Ramos (cell line): ENCODE results near the gene MCAT.
"Not testable (repeated sequence)": the region's sequence is repeated elsewhere in the genome, so short reads cannot be mapped to it uniquely, and the experiment has no call there.

Source experiments
- in situ Hi-C: fragments of 300-500 bp; cut with MboI; formaldehyde crosslinking; loops from one replicate; pipeline ENCODE4 v1.14.3; 2022; ENCODE audit warnings: low sequenced_read_pairs; ENCODE audit not compliant: unreplicated experiment

Gene MCAT

DNA sequence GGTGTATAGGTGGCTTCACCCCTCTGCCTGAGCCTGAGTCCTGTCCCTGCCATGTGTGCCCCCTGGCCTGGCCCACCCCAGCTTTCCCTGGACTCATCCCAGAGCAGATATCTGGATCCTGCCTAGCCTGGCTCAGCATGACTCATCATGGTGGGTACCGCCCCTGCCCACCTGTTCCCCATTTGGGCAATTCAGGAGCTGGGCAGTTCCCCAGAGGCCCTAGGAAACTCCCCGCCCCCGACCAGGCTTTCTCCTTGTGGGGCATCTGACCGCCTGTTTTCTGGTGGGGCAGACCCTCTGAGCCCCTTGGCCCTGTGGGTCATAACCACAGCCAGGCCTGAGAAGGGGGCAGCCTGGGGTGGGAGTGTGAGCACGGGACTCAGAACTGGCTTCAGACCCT lies 12.6 kb upstream of the MCAT start:
- in situ Hi-C loops = no loop called here

- in situ Hi-C loops = no loop called here
Measured at GRCh38 chr22:43154887-43155536, 11.8 kb upstream of the MCAT start.

- in situ Hi-C loops = no loop called here
Measured at GRCh38 chr22:43153899-43154298, 10.7 kb upstream of the MCAT start.

DNA sequence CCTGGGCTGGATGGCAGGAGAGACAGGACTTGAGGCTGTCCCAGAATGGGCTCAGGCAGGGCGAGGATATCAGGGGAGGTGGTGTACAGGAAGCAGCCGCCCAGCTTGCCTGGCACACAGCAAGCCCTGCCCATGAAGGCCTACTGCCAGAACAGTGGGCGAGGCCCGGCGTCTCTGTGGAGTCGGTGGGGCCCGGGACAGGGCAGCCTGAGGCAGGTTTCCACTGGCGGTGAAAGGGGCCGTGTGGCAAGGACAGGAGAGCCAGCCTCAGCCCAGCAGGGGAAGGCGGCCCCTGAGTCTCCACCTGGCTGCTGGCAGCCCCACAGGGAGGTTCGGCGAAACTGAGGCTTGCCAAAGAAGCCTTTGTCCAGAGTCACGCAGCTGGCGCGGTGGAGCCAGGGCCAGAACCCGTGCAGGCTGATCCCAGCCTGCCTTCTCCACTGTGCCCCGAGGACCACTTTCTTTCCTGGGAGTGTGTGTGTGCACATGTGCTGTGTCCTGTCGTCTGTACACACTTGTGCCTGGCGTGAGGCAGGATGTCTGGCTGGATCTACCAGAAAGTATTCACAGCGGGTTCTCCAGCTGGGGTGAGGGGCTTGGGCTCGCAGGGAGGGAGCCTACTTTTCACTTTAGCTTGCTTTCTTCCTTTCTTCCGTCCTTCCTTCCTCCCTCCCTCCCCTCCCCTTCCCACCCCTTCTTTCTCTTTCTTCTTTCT lies 9.3 kb upstream of the MCAT start:
- in situ Hi-C loops = no loop called here

- in situ Hi-C loops = no loop called here
Measured at GRCh38 chr22:43152003-43152356, 8.8 kb upstream of the MCAT start.

GRCh38 chr22:43151251-43152002 lies 8.2 kb upstream of the MCAT start, which contains the start of gene TSPO:
Gene TSPO (plus strand): TSS chr22:43151559. CDS start chr22:43159239, 7,680 bp downstream.
- in situ Hi-C loops = no loop called here

- in situ Hi-C loops = no loop called here
Measured at GRCh38 chr22:43150731-43151206, 7.6 kb upstream of the MCAT start.

DNA sequence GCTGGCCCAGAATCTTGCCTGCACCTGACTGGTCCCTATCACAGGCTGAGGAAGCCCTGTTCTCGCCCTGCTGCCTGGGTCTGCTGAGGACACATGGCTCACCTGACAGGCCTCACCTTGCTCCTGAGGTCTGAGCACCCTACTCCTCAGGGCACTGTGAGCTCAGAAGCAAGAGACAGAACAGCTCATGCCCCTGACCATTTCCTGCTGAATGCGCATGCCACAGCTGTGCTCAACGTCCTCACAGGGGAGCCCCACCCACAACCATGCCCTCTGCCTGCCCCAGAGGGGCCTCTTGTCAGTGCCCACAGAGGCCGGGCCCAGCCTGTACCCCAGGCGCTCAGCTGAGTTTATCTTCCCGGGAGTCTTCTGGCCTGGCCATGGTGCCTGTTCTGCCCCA lies 5.4 kb upstream of the MCAT start:
- in situ Hi-C loops = no loop called here

DNA sequence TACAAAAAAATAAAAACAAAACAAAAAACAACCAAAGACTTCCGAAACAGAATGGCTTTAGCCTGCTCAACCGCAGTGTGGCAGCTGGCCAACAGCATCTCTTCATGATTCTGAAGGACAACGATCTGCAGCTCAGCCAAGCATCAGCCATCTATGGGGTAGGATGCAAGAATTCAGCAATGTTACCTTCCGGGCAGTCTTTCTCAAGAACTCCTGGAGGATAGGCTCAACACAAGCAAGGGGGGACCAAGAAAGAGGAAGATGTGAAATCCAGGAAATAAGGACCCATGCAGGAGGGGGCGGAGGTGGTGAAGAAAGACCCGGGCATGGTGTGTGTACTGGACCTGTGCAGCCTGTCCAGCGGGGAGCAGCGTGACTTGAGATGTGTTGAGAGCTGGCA lies 4.6 kb upstream of the MCAT start:
- in situ Hi-C loops = no loop called here

DNA sequence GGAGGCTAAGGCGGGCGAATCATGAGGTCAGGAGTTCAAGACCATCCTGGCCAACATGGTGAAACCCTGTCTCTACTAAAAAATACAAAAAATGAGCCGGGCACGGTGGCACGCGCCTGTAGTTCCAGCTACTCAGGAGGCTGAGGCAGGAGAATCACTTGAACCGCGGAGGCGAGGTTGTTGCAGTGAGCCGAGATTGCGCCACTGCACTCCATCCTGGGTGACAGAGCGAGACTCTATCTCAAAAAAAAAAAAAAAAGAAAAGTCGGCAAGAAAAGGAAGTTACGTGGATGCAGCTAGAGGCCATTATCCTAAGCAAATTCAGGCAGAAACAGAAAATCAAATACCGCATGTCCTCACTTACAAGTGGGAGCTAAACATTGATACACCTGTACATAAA lies 3.1 kb upstream of the MCAT start:
- in situ Hi-C loops = not testable (repeated sequence)

DNA sequence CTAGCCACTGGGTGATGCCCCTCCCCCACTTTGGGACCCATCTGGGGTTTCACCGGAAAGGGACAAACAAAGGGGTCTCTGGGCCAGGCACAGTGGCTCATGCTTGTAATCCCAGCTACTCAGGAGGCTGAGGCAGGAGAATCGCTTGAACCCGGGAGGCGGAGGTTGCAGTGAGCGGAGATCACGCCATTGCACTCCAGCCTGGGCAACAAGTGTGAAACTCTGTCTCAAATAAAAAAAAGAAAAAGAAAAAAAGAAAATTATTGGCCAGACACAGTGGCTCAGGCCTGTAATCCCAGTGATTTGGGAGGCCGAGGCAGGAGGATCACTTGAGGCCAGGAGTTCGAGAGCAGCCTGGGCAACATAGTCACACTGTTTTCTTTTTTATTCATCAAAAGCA lies 2.2 kb upstream of the MCAT start:
- in situ Hi-C loops = not testable (repeated sequence)

- in situ Hi-C loops = no loop called here
Measured at GRCh38 chr22:43144949-43145348, 1.8 kb upstream of the MCAT start.

GRCh38 chr22:43136801-43137200 lies 6.4 kb downstream of the MCAT start:
- in situ Hi-C loops = no loop called here

- in situ Hi-C loops = no loop called here
Measured at GRCh38 chr22:43136255-43136654, 6.9 kb downstream of the MCAT start.

GRCh38 chr22:43135565-43135964 lies 7.6 kb downstream of the MCAT start:
- in situ Hi-C loops = no loop called here

DNA sequence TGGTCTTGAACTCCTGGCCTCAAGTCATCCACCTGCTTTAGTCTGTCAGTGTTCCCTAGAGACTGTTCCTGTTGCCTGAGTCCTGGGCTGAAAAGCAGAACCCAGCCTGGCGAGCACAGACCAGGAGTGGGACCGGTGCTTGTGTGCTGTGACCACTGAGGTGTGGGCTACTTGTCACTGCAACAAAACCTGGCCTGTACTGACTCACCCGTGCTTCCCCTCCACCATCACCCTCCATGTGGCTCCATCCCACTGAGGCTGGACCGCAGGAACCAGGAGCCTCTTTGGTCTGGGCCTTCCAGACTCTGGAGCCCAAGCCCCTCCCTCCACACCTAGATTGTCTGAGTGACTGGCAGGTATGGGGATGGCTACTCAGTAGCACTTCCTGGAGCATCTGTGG lies 8.6 kb downstream of the MCAT start:
- in situ Hi-C loops = no loop called here

- in situ Hi-C loops = no loop called here
Measured at GRCh38 chr22:43133401-43133800, 9.8 kb downstream of the MCAT start.

DNA sequence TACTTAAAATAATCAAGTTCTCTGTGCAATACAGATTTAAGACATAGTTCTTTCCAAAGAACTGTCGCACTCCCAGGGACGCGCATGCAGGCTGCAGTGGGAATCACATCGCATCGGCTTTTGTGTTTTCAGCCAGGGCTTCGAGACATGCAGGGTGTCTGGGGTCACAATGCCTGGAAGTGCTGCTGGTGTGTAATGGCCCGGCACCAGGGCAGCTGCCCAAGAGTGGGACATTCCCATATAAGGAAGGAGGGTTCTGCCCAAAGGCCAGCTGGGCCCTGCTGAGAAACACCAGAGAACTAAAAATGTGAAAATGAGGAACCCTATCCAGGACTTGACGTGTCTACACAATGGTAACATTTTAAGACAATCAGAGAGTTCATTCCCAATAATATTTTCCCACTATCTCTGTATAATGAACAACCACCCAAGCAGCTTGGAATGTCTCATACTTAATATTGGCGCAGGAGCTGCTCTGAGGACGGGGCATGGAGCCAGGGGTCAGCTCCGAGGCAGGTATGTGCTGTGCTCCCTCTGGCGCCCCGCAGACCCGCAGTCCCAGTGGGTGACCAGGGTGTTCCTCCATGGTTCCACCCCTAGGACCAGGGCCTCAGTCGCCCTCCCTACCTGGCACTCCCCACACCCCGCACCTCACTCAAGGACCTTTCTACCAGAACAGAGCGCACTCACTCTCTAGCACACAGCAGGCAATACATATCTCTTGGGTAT lies 11.3 kb downstream of the MCAT start:
- in situ Hi-C loops = no loop called here

DNA sequence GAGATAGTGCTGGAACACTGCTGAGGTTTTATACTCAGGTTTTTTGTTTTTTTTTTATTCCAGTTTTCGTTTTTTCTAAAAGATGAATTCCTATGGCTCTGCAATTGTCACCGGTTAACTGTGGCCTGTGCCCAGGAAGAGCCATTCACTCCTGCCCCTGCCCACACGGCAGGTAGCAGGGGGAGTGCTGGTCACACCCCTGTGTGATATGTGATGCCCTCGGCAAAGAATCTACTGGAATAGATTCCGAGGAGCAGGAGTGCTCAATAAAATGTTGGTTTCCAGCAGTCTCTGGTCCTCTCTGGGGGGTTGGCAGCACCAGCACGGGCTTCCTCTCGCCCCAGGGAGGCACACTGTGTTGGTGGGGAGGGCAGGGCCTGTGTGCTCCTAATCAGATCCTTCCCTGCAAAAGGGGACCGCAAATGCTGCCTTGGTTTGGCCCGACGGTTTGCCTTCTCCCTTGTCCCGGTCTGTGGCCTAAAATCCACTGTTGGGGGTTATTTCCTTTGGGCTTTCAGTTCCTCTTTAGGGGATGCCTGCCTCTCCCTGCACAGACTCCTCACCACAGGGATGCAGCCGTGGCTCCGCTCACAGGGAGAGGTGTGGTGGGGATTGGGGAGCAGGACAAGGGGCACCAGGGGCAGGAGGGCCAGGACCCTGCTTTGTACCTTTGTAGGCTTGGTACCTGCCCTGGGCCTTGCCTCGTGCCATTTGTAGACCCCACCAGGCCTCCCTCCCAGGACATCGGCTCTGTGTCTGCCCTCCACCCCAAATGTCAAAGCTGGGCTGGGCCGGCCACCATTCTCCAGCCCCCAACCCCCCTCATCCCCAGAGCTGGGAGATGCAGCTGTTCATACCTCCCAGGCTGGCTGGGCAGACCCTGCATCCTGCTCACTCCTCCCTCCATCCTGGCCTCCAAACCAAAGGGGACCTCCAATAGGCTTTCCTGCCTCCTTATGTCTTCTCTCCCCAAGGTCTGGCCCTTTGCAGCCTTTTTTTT lies 13.5 kb downstream of the MCAT start:
- in situ Hi-C loops = no loop called here
